Gastrocnemius medialis (tissue), 4 donors: ENCODE measurements around the gene GATA2. TPM values are rescaled to one million over a fixed set of nuclear protein-coding genes. Genes with fewer than 3 reads are reported as not detected.

Experiments
- ATAC-seq, 2 donors: fragments of 150-250 bp; one replicate each; pipeline ENCODE4 v1.9.1; 2016
- DNase-seq, 2 donors: peaks; one replicate each; pipeline ENCODE4 v3.0.0-alpha.2; 2019
- H3K27ac ChIP-seq, 4 donors: fragments of 200-600 bp; sonication (generic); 1 replicate in 1 of 4; 2 replicates in 3 of 4; pipeline ENCODE4 v1.5.1; 2016 to 2018; ENCODE audit warnings: mild to moderate bottlenecking in 2 of 4, moderate library complexity in 1 of 4
- H3K27me3 ChIP-seq, 3 donors: fragments of 200-600 bp; sonication (generic) in 2 of 3; 1 replicate in 1 of 3; 2 replicates in 2 of 3; pipeline versions ENCODE4 v1.5.1 to v1.6.0; 2016 to 2019; ENCODE audit warnings: mild to moderate bottlenecking in 1 of 3, moderate library complexity in 1 of 3
- H3K36me3 ChIP-seq, 2 donors: fragments of 200-600 bp; sonication (generic) in 1 of 2; one replicate each; pipeline ENCODE4 v1.5.1; 2017 to 2018
- H3K4me1 ChIP-seq, 2 donors: fragments of 200-600 bp; sonication (generic) in 1 of 2; one replicate each; pipeline ENCODE4 v1.5.1; 2016 to 2017; ENCODE audit warnings: mild to moderate bottlenecking in 2 of 2
- H3K4me3 ChIP-seq, 4 donors: fragments of 200-600 bp; sonication (generic) in 3 of 4; 1 replicate in 1 of 4; 2 replicates in 3 of 4; pipeline ENCODE4 v1.5.1; 2016 to 2019; ENCODE audit warnings: mild to moderate bottlenecking in 2 of 4
- H3K9me3 ChIP-seq, 3 donors: fragments of 200-600 bp; sonication (generic) in 2 of 3; 1 replicate in 1 of 3; 2 replicates in 2 of 3; pipeline ENCODE4 v1.5.1; 2016 to 2019
- POLR2A ChIP-seq, 2 donors: fragments of 450-650 bp; IDR thresholded peaks; one replicate each; pipeline ENCODE4 v1.6.1; 2017; ENCODE audit warnings: antibody characterized with exemption in 2 of 2, mild to moderate bottlenecking in 2 of 2, moderate library complexity in 2 of 2
- in situ Hi-C, 4 donors: fragments of 200-750 bp; cut with MboI; loops; one replicate each; pipeline versions ENCODE4 v1.15.0 to v1.8.0; 2017; ENCODE audit warnings: low sequenced_read_pairs in 4 of 4
- intact Hi-C: fragments of 100-400 bp; cut with DNase I; formaldehyde crosslinking; loops from one replicate; pipeline ENCODE4 v1.15.1; 2023; ENCODE audit warnings: low total_unique reads
- total RNA-seq, 4 donors: library from RNA; depleted of rRNA; stranded (reverse); fragments of >200 nt; gene quantifications; one replicate each; pipeline versions ENCODE4 v1.1.0 to v1.2.3, GENCODE V29; 2016
- TF ChIP-seq, protein P1 (sequence below), 5 experiments: fragments of 450-650 bp in 3 of 5; fragments of 200-600 bp in 2 of 5; sonication (generic) in 2 of 5; IDR thresholded peaks in 4 of 5; conservative IDR thresholded peaks in 1 of 5; 1 replicate in 4 of 5; 2 replicates in 1 of 5; pipeline ENCODE4 v1.5.1; 2016 to 2019; ENCODE audit warnings: antibody characterized with exemption in 5 of 5, mild to moderate bottlenecking in 3 of 5, moderate library complexity in 3 of 5

Gene GATA2
- total RNA-seq: 10 to 100 TPM in 3 of 4 donors, 1 to 10 TPM in 1; 9.0 to 14.4 (median 12.7) TPM

DNA sequence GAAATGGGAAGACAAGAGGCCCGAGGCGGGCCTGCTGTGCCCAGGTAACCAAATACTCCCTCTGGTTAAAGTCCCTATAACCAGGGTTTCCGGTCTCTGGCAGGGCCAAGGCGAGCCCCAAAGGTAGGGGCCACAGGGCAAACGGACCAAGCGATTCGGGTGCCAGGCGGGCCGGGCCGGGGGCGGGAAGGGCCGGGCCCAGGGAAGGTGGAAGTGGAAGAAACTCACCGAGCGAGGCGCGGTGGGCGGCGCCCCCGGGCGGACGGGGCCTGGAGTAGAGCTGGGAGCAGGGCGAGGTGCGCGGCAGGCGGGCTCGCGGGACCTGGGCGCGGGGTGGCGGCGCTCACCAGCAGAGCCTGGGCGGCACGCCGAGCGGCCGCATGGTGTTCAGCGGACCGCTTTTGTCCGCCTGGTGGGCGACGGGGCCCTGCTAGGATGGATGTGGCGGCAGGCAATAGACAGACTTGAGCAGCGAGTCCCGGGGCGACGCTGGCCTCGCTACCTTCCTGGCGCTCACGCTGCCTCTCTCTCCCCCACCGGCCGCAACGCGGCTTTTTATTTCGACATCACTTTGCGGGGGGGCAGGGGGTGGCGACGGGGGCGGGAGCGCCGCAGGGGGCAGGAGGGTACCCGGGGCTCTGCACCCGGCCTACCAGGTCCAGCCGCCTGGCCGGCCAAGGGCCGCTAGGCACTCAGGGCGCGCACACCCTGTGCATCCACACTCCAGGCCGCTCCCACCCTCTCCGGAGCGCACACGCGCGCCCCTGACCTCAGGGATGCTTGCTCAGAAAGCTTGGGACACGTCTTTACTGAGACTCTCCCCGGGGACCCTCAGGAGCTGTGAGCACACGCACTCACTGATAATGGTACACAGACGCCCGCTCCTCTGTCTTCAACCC lies at the start of gene GATA2:
Gene GATA2, minus strand, starts transcription at position 531 of the 899 bp plus-strand sequence. CDS start 6,170 bp downstream, outside the sequence.
- intact Hi-C loops (no loop called here), in situ Hi-C loops (loop anchor here in 1 of 4 donors (25.0 kb wide), 1 partner anchor 406 kb away; no protein-coding TSS in a partner anchor)
- DNase-seq (no peak), ATAC-seq (no peak)
- TF ChIP-seq, protein P1, sequence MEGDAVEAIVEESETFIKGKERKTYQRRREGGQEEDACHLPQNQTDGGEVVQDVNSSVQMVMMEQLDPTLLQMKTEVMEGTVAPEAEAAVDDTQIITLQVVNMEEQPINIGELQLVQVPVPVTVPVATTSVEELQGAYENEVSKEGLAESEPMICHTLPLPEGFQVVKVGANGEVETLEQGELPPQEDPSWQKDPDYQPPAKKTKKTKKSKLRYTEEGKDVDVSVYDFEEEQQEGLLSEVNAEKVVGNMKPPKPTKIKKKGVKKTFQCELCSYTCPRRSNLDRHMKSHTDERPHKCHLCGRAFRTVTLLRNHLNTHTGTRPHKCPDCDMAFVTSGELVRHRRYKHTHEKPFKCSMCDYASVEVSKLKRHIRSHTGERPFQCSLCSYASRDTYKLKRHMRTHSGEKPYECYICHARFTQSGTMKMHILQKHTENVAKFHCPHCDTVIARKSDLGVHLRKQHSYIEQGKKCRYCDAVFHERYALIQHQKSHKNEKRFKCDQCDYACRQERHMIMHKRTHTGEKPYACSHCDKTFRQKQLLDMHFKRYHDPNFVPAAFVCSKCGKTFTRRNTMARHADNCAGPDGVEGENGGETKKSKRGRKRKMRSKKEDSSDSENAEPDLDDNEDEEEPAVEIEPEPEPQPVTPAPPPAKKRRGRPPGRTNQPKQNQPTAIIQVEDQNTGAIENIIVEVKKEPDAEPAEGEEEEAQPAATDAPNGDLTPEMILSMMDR (IDR thresholded peaks at IDR 0.05 in 4 of 5, conservative IDR thresholded peaks at IDR 0.05 in 1 of 5): no peak
- TF ChIP-seq POLR2A (IDR thresholded peaks at IDR 0.05): no peak
- H3K36me3 ChIP-seq: no peaks in the 10 kb centered on the region
- H3K4me1 ChIP-seq: peaks cover 26 to 42% of the 10 kb centered on the region in 2 donors
- no peak within 1 kb of the TSS for H3K27ac ChIP-seq
- H3K9me3 ChIP-seq: no peaks in the 10 kb centered on the region
- H3K4me3 ChIP-seq: peak within 1 kb of the TSS; percentile 12 to 41 (median 34)
- H3K27me3 ChIP-seq: peaks cover 92 to 94% (median 94%) of the 10 kb centered on the region in 3 donors

DNA sequence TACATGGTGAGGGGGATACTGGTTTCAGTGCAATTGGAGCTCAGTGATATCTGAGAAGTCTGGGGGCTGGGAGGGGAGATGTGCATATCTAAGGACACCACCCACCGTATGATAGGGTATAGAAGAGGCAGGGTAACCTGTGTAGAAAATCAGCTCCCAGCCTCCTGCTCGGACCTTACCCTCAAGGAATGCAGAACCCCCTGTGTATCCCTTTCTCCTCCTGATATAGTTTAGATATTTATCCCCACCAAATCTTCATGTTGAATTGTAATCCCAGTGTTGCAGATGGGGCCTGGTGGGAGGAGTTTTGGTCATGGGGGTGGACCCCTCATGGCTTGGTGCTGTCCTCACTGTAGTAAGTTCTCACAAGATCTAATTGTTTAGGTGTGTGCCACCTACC lies 48.2 kb upstream of the GATA2 start:
- TF ChIP-seq POLR2A (IDR thresholded peaks at IDR 0.05): no peak
- TF ChIP-seq, protein P1 (IDR thresholded peaks at IDR 0.05 in 4 of 5, conservative IDR thresholded peaks at IDR 0.05 in 1 of 5): no peak
- no peaks in the 10 kb centered on the region for H3K9me3 ChIP-seq
- DNase-seq (no peak), ATAC-seq (no peak)
- H3K27me3 ChIP-seq: no peaks in the 10 kb centered on the region
- H3K36me3 ChIP-seq: no peaks in the 10 kb centered on the region
- H3K4me3 ChIP-seq: no peak overlapping the region
- H3K4me1 ChIP-seq: no peaks in the 10 kb centered on the region
- intact Hi-C loops (no loop called here), in situ Hi-C loops (no loop called here)
- no peak overlapping the region for H3K27ac ChIP-seq

DNA sequence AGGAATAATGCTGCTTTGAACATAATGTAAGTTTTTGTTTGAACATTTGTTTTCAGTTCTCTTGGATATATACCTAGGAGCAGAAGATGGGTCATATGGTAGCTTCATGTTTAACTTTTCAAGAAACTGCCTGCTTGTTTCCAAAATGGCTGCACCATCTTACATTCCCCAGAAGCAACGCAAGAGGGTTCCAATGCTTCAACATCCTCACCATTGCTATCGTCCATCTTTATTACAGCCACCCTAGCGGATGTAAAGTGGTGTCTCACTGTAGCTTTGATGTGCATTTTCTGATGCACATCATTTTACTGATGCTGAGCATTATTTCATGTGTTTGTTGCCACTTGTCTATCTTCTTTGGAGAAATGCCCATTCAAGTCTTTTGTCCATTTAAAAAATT lies 46.4 kb upstream of the GATA2 start:
- intact Hi-C loops: no loop called here
- in situ Hi-C loops: no loop called here
- peaks cover 0 to 2% (median 0%) of the 10 kb centered on the region in 3 donors for H3K27me3 ChIP-seq
- no peaks in the 10 kb centered on the region for H3K36me3 ChIP-seq
- H3K4me3 ChIP-seq: no peak overlapping the region
- DNase-seq: no peak
- no peak overlapping the region for H3K27ac ChIP-seq
- ATAC-seq: no peak
- no peaks in the 10 kb centered on the region for H3K9me3 ChIP-seq
- TF ChIP-seq, protein P1 (IDR thresholded peaks at IDR 0.05 in 4 of 5, conservative IDR thresholded peaks at IDR 0.05 in 1 of 5): no peak
- TF ChIP-seq POLR2A (IDR thresholded peaks at IDR 0.05): no peak
- H3K4me1 ChIP-seq: no peaks in the 10 kb centered on the region

DNA sequence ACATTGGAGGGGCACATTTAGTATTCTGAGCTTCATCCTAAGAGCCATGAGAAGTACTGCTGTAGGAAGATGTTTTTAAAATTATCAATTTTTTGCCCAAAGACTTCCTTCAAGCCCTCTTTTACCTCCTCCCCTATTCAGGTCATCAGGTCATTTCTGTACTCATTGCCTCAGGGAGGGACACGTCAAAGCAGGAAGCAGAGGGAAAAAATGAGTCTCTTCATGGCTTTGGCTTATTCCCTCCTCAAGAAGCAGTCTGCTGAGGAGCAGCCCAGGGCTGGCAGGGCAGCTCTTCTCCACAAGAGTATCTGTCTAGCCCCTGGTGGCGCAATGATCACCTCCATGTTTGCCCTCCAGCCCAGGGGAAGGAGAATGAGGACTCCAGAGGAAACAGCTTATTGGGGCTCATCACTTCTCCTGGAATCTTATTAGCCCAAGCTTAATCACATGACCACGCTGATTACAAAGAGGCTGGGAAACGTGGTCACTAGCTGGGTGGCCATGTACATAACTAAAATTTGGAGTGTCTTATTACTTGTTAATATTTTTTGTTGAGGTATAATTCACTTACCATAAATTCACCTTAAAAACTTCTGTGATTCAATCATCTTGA lies 44.2 kb upstream of the GATA2 start:
- intact Hi-C loops (no loop called here), in situ Hi-C loops (no loop called here)
- Histone ChIP-seq H3K4me1 (no peaks in the 10 kb centered on the region), H3K27me3 (peaks cover 0 to 5% (median 0%) of the 10 kb centered on the region in 3 donors), H3K27ac (no peak overlapping the region), H3K36me3 (no peaks in the 10 kb centered on the region), H3K4me3 (no peak overlapping the region), H3K9me3 (no peaks in the 10 kb centered on the region)
- no peak for TF ChIP-seq POLR2A (IDR thresholded peaks at IDR 0.05)
- TF ChIP-seq, protein P1 (IDR thresholded peaks at IDR 0.05 in 4 of 5, conservative IDR thresholded peaks at IDR 0.05 in 1 of 5): no peak
- DNase-seq (no peak), ATAC-seq (no peak)
